Astrocyte of the cerebellum (primary cell): ENCODE data around the gene GINS3.
"Not testable (repeated sequence)": the region's sequence is repeated elsewhere in the genome, so short reads cannot be mapped to it uniquely, and the experiment has no call there.

ENCODE experiments used
- DNase-seq: peaks from one replicate; pipeline ENCODE4 v3.0.0-alpha.2; 2011; ENCODE audit warnings: low read depth
- H3K4me3 ChIP-seq: 2 replicates; pipeline ENCODE4 v1.5.1; 2011; ENCODE audit warnings: mild to moderate bottlenecking, low read depth, low read length, moderate library complexity
- CTCF ChIP-seq: IDR thresholded peaks from 2 replicates; pipeline ENCODE4 v1.5.1; 2012; ENCODE audit warnings: low read length, low read depth, moderate library complexity, mild to moderate bottlenecking; ENCODE audit errors: missing control alignments
- in situ Hi-C: cut with HindIII; loops from 2 replicates; pipeline ENCODE4 v1.10.0; 2017; ENCODE audit warnings: low sequenced_read_pairs

Gene GINS3

DNA sequence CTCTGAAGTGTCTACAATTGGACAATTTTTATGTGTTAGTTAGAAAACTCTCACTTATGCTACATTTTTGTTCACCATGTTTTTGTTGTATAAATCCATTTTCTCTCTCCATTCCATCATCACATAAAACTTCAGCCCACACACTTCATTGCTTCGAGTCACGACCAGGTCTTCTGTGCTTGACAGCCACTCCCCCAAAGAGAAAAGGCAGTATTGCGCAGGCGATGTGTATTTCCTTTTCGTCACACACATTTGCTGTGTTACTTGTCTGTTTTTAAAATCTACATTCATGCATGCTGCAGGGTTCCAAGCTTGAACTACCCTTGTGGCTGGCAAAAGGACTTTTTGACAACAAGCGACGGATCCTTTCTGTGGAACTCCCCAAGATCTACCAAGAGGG lies 10.5 kb downstream of the GINS3 start:
- H3K4me3 ChIP-seq = no peak overlapping the region
- no peak for DNase-seq
- in situ Hi-C loops = loop anchor here (5.0 kb wide), 1 partner anchor 50 kb away; no protein-coding TSS in a partner anchor
- no peak for TF ChIP-seq CTCF

DNA sequence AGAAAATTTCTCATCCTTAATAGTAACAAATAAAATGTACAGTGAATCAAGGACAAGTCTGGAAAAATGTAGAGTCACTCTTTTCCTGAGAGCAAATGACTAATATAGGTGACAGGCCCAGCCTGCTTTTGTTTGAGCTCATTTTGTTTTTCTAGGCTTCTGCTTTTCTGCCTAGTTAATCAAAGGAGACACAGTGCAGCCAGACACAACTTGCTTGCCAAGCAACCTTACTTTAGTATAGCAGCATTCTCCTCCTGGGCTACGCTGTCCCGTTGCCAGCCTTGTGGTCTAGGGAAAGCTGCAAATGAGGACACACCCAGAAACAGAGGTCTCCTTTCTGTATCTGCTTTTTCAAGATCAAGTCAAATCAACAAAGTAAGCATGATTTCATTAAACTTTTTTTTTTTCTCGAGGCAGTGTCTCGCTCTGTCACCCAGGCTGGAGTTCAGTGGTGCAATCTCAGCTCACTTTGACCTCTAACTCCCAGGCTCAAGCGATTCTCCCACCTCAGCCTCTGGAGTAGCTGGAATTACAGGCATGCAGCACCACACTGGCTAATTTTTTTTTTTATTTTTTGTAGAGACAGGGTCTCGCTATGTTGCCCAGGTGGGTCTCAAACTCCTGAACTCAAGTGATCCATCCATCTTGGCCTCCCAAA lies 17.2 kb downstream of the GINS3 start:
- no peak overlapping the region for H3K4me3 ChIP-seq
- TF ChIP-seq CTCF = no peak
- DNase-seq = peak; percentile 83
- in situ Hi-C loops = no loop called here

- no peak for DNase-seq
- in situ Hi-C loops = no loop called here
- H3K4me3 ChIP-seq = no peak overlapping the region
- no peak for TF ChIP-seq CTCF
Measured at GRCh38 chr16:58411336-58411735, 19.1 kb downstream of the GINS3 start.

DNA sequence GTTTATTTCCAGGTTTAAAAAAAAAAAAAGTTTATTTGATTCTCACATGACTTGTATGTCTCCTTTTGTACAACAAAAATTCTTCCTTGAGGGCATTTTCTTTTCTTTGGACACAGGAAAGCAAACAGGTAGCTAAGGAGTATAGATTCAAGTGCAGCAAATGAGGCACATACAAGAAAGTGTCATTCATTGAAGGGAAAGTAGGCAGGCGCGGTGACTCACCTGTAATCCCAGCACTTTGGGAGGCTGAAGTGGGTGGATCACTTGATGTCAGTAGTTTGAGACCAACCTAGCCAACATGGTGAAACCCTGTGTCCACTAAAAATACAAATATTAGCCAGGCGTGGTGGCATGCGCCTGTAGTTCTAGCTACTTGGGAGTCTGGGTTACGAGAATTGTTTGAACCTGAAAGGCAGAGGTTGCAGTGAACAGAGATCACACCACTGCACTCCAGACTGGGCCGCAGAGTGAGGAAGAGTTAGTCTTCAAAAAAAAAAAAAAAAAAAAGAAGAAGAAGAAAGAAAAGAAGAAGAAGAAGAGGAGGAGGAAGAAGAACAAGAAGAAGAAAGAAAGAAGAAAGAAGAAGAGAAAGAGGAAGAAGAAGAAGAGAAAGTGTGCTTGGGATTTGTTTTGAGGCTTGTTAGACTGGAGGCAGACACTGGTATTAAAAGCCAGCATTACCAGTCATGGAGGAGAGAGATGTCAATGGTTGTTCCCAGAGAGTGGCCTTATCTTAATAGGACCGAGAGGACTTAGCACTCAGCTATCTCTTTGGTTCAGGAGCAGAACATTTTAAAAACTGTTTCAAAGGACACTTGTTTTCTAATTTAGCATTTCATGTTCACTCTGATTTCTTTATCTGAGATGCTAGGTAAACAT lies 19.7 kb downstream of the GINS3 start:
- H3K4me3 ChIP-seq = no peak overlapping the region
- in situ Hi-C loops = no loop called here
- DNase-seq = no peak
- no peak for TF ChIP-seq CTCF

- H3K4me3 ChIP-seq, DNase-seq, in situ Hi-C loops: not testable (repeated sequence)
Measured at GRCh38 chr16:58412615-58412970, 20.3 kb downstream of the GINS3 start.

DNA sequence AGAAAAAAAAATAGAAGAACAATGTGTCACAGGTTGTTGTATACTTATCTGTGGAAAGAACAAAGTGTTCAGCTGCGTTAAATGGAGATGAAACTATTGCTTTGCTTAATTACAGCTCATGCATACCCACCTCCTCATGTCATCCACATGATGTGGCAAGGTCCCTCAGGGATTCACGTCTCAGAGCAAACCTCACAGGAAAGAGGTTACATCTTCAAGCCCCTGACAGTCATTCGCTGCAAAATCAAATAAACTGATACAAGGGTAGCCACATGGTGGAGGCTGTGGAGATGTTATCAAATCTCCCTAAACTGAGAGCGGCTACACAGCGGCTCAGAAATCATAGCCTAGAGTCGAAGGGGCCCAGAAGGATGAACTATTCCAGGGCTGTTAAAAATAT lies 21.1 kb downstream of the GINS3 start:
- no peak for DNase-seq
- H3K4me3 ChIP-seq = no peak overlapping the region
- TF ChIP-seq CTCF = no peak
- in situ Hi-C loops = no loop called here

DNA sequence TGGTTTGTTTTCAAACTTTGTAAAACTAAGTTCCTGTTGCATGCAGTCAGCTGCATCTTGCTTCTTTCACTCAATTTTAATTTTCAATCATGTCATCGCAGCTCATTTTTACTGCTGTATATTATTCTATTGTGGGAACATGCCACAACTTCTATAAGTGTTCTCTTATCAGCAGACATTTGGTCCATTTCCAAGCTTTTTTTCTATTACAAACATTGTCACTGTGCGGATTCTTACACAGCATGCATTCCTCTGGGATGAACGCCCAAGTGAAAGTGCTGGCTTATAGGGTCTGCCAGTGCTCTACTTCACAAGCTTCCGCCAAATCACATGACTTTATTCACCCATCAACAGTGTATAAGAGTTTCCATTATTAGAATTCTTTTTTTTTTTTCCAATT lies 22.7 kb downstream of the GINS3 start:
- peak; percentile 39 for DNase-seq
- H3K4me3 ChIP-seq = no peak overlapping the region
- no peak for TF ChIP-seq CTCF
- in situ Hi-C loops = no loop called here

GRCh38 chr16:58415961-58416360 lies 23.7 kb downstream of the GINS3 start:
- DNase-seq, in situ Hi-C loops, H3K4me3 ChIP-seq: not testable (repeated sequence)
